ENCODE results near the gene ANKFY1.
A peak's percentile ranks its signal among the peaks of the same experiment; 100 is the strongest.
"Not testable (repeated sequence)": the region's sequence is repeated elsewhere in the genome, so short reads cannot be mapped to it uniquely, and the experiment has no call there.

Gene ANKFY1

DNA sequence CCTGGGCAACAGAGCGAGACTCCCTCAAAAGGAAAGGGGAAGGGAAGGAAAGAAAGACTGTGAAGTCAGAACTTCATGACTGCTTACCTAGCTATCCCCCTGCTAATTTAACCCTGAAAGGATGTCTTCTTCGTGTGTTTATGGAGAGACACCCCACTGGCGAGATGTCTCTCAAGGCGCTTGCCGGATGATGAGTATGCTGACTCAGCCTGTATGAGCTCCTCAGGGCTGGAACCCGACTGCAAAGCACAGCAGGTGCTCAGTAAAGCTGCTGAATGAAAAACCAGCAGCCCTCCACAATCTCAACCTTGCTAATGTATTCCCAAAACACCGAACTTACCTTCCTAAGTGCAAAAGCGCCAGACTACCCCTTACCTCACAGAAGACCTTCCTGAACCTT, 2.3 kb downstream of the ANKFY1 start:
- no peak for DNase-seq (ENCODE audit: low spot score)

DNA sequence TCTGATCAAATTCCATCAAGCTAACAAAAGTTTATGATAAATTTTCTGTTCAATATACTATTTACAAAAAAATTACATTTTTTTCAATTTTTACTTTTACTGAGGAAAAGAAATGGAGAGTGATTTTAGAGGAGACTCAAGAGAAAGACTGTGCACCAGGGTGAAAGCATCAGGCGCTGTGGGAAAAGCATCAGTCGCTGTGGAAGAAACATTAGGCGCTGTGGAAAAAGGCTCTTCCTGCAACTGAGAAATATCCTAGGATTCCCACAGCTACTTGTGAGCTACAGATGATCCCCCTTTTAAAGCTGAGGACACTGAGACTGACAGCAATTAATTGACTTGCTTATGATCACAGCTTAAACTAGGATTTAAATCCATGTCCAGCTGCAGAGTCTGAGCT, 4.9 kb downstream of the ANKFY1 start:
- no peak for DNase-seq (ENCODE audit: low spot score)

- peak; percentile 14 for DNase-seq (ENCODE audit: low spot score)
Measured at GRCh38 chr17:4256952-4257351, 6.8 kb downstream of the ANKFY1 start.

- DNase-seq (ENCODE audit: low spot score): not testable (repeated sequence)
Measured at GRCh38 chr17:4255271-4255670, 8.5 kb downstream of the ANKFY1 start.

DNA sequence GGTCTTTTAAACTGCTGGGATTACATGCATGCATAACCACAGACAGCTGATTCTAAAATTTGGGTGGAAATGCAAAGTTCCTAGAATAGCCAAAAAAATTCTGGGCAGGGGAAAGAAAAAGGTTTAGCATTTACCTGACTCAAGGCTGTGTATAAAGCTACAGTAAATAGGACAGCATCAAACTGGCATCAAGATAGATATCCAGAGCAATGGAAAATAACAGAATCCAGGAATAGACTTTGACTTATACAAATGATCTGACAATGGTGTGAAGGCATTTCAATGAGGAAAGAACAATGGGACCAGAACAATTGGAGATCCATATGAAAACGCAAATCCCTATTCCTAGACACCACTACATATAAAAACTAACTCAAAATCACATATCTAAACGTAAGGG, 12.9 kb downstream of the ANKFY1 start:
- no peak for DNase-seq (ENCODE audit: low spot score)

DNA sequence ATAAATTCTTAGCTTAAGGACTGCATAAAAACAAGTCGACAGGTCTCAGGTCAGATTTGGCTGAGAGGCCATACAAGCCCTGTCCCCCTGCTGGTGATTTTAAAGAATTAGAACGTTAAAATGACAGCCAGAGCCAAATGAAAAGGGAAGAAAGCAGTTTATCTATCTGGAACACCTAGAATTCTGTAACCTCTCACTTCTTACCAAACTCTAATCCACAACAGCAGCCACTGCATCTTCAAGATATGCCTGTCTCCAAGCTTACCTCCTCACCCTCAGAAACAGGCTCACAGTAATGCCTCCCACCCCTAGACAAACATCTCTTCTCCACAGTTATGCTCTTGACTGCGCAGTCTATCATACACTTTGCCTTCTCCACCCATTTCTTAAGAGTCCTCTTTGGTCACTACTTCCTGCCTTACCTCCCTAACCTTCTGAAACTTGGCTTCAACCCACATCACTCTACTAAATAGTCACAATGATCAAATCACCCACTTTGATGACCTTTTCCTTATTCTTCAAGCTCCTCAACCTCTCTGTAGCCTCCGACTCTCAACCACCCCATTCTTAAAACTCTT, 14.2 kb downstream of the ANKFY1 start:
- DNase-seq (ENCODE audit: low spot score): peak; percentile 37

DNA sequence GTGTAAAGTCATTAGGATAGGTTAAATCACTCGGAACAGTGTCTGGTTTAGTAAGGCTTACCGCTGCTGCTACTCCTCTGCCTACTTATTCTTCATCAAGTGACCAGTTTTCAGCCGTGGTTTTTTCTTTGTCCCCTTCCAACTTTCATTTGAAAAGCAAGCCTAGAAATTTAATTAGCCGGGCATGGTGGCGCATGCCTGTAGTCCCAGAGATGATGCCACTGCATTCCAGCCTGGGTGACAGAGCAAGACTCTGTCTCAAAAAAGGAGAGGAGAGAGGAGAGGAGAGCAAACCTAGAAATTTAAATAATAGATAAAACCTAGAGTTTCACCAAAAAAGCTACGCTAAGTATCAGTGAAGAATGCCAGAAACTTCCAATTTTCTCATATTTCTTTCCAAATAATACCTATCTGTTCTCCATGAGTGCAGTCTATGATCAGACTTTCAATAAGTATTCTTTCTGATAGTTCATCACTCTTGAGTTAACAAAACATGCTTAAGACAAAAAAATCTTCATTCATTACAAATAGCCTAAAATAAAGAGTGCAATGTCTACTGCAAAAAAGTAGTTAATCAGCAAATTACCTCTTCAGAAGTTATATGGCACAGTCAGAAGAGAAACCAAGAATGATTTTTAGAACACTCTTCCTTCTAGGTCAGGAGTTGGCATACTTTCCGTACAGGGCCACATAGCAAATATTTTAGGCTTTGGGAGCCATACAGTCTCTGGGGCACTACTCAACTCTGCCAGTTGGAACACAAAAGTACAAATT, 15.1 kb downstream of the ANKFY1 start:
- DNase-seq (ENCODE audit: low spot score): no peak

DNA sequence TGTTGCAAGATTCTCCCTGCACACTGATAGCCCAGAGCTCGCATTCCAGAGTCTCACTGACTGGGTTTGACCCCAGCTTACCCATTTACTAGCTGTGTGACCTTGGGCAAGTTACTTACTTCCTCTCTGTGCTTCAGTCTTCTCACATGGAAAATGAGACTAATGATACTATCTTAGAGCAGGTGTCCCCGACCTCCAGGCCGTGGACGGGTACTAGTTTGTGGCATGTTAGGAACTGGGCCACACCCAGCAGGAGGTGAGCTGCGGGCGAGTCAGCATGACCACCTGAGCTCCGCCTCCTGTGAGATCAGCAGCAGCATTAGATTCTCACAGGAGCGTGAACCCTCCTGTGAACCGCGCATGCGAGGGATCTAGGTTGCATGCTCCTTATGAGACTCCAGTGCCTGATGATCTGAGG, 15.8 kb downstream of the ANKFY1 start:
- no peak for DNase-seq (ENCODE audit: low spot score)

DNA sequence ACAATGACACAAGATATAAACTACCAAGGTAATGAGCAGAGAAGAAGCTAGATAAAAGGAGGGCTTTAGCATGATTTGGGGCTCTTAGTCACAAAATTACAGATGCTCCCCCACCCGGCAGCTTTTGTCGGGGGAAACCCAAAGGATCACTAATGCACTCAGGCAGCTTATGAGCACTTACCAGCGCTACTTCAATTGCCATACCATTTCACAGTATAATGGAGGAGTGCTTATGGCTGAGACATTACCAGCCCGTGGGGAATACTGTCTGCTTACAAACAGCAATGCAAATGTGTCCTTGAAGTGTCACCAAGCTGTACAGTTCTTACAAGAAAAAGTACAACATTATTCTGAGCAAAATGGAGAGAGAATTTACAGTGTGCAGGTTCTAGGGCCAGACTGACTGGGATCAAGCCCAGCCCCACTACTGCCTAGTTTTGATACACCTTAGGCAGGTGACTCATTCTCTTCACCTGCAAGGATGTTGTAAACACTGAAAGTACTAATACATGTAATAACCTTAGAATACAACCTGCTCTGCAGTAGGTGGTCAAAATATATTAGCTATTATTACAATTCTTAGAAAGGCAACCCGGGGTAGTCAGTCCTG, 16.3 kb downstream of the ANKFY1 start:
- DNase-seq (ENCODE audit: low spot score): no peak

DNA sequence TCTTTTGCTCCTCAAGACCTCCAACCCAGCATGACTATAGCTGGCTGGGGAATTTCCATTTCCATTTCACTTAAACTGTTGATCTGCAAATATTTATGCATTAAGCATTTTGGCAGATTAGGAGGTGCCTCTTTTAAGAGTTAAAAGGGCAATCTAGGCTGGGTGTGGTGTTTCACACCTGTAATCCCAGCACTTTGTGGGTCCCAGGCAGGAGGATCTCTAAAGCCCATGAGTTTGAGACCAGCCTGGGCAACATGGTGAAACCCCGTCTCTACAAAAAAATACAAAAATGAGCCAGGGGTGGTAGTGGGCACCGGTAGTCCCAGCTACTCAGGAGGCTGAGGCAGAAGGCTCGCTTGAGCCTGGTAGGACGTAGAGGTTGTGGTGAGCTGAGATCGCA, 17.1 kb downstream of the ANKFY1 start:
- DNase-seq (ENCODE audit: low spot score): no peak

GRCh38 chr17:4241535-4241934, 22.2 kb downstream of the ANKFY1 start:
- no peak for DNase-seq (ENCODE audit: low spot score)

DNA sequence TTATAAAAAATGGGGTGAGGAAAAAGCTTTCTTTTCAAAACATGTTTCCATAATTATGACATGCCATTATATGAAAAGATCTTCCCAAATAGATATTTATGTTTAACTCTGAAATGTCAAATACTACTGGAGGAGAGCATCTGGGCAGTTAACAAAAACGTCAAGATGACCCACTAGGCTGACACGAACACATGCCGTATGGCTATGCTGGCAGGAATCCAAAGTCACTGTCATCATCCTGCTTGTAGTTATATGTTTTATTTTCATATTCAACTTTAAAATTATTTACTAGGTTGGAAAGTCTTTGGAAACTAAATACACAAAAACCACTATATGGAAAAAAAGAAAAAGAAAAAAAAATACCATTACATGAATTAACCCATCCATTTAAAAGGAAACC, 27.3 kb downstream of the ANKFY1 start:
- no peak for DNase-seq (ENCODE audit: low spot score)

DNA sequence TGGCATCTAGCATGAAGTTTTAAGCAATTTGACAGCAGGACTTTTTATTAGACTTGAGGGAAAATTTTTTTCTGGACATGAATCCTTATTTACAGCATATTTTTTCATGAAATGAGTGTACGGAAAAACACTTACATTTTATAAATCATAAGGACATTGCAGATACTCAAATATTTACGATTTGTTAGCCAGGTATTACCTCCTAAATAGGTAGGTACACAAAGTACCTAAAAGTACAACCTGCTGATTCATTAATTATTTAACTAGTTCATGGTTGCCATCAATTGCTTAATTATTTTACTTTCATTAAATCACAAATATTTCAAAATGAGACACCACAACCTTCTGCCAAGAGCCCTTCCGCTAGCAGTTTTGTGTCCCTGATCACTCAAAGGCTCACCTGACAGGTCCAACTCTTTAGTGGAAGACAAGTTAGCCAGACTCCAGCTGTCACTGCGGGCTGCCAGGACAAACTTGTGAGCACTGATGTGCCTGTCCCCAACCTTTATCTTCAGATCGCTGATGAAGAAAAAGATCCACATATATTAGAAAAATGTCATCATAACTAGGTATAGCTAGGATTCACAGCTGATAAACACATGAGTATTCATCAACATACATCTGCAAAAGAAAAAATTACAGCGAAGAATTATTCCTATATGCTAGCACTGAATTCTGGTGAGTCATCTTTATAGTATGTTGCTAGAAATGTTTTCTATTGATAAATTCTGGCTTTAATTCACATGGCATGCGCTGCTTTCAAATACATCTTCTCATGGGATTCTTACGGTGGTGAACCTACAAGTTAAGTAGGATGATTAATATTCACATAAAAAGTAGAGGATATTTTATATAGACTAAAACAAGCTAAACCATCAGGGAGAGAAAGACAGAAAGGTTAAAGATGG, 28.2 kb downstream of the ANKFY1 start:
- DNase-seq (ENCODE audit: low spot score): no peak

DNA sequence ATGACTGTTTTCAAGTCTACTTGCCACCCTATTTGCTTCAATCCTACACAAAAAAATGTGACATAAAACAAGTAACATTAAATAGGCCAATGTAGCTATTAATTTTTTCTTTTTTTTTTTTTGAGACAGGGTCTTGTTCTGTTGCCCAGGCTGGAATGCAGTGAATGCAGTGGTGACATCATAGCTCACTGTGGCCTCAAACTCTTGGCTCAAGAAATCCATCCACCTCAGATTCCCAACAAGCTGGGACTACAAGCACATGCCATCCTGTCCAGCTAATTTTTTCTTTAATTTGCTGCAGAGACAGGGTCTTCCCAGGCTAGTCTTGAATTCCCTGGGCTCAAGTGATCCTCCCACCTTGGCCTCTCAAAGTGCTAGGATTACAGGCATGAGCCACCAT, 29.4 kb downstream of the ANKFY1 start:
- no peak for DNase-seq (ENCODE audit: low spot score)

- DNase-seq (ENCODE audit: low spot score): no peak
Measured at GRCh38 chr17:4233668-4234258, 30.0 kb downstream of the ANKFY1 start.

GRCh38 chr17:4232168-4232813, 31.5 kb downstream of the ANKFY1 start:
- DNase-seq (ENCODE audit: low spot score): no peak

GRCh38 chr17:4229627-4230541, 33.9 kb downstream of the ANKFY1 start:
- peak; percentile 45 for DNase-seq (ENCODE audit: low spot score)

GRCh38 chr17:4221899-4222659, 41.7 kb downstream of the ANKFY1 start:
- no peak for DNase-seq (ENCODE audit: low spot score)

DNA sequence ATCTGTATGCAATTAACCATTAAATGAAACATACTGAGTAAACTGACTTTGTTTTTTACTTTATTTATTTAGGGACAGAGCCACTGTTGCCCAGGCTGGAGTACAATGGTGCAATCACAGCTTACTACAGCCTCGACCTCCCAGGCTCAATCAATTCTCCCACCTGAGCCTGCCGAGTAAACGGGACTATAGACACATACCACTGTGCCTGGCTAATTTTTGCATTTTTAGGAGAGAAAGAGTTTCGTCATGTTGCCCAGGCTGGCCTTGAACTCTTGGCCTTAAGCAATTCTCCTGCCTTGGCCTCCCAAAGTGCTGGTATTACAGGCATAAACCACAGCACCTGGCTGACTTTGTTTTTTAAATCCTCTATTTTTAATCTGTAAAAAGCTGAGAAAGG, 42.6 kb downstream of the ANKFY1 start:
- no peak for DNase-seq (ENCODE audit: low spot score)

DNA sequence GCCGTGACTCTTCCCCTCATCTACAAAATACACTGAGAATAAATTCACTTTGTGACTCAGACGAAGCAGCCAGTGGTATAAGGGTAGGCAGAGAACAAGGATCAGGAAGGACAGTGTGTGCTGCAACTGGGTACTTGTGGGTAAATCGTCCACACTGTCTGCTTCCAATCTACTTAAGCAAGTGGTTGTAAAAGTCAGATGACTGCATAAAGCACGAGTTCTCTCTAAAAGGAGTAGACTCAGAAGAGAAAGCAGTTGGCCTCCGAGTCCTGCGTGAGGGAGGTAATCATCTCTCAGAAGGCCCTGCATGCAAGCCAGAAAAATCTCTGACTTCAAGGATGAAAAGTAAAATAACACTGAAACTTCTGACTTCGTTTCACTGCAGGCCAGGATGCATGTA, 43.1 kb downstream of the ANKFY1 start:
- DNase-seq (ENCODE audit: low spot score): no peak
